K562 (cell line): ENCODE data around the gene CCDC85B. TPM values are rescaled to one million over a fixed set of nuclear protein-coding genes. Genes with fewer than 3 reads are reported as not detected.

Experiments
- ATF2 ChIP-seq: sonication (generic); formaldehyde crosslinking; IDR thresholded peaks from 2 replicates; pipeline ENCODE4 v1.8.1; 2022; ENCODE audit warnings: missing genetic modification reagents
- BCLAF1 ChIP-seq, 2 experiments: fragments of 450-650 bp in 1 of 2; IDR thresholded peaks; 2 replicates each; pipeline ENCODE4 v1.6.1; 2011 to 2017; ENCODE audit warnings: low read depth in 2 of 2, antibody characterized with exemption in 1 of 2, borderline replicate concordance in 1 of 2, low read length in 1 of 2, mild to moderate bottlenecking in 1 of 2, mixed read lengths in 1 of 2; ENCODE audit not compliant: control insufficient read depth in 1 of 2
- HDGF ChIP-seq: fragments of 450-650 bp; IDR thresholded peaks from 2 replicates; pipeline ENCODE4 v1.6.1; 2016
- HNRNPLL ChIP-seq: fragments of 200-400 bp; formaldehyde crosslinking; IDR thresholded peaks from 2 replicates; pipeline ENCODE4 v1.6.1; 2017; ENCODE audit warnings: low read length, low read depth, mild to moderate bottlenecking; ENCODE audit not compliant: poor library complexity, severe bottlenecking
- NFE2L1 ChIP-seq: fragments of 450-650 bp; IDR thresholded peaks from 2 replicates; pipeline ENCODE4 v1.6.1; 2016; ENCODE audit warnings: missing genetic modification characterization, low read depth, mild to moderate bottlenecking, missing compliant biosample characterization, moderate library complexity, borderline replicate concordance
- PPARD ChIP-seq: fragments of 250-450 bp; sonication (Bioruptor Pico); IDR thresholded peaks from 2 replicates; pipeline ENCODE4 v1.8.0; 2022; ENCODE audit warnings: inconsistent platforms, mild to moderate bottlenecking, moderate library complexity
- PTTG1 ChIP-seq: fragments of 450-650 bp; IDR thresholded peaks from 2 replicates; pipeline ENCODE4 v1.6.1; 2016; ENCODE audit warnings: low read depth, mild to moderate bottlenecking, missing genetic modification characterization, missing compliant biosample characterization
- SRSF3 ChIP-seq: fragments of 200-400 bp; formaldehyde crosslinking; IDR thresholded peaks from 2 replicates; pipeline ENCODE4 v1.6.1; 2016; ENCODE audit warnings: mild to moderate bottlenecking, low read length, moderate library complexity; ENCODE audit not compliant: insufficient read depth
- ZNF384 ChIP-seq: IDR thresholded peaks from 2 replicates; pipeline ENCODE4 v1.6.1; 2012; ENCODE audit warnings: low read depth, low read length, improper control_type of control experiment
- ZNF408 ChIP-seq: fragments of 250-450 bp; sonication (Bioruptor Pico); IDR thresholded peaks from 2 replicates; pipeline ENCODE4 v1.4.0; 2020; ENCODE audit warnings: low read depth, mild to moderate bottlenecking, moderate library complexity
- polyA plus RNA-seq, 8 experiments: library from polyadenylated mRNA; depleted of rRNA in 4 of 8; stranded (reverse) in 5 of 8; unstranded in 3 of 8; fragments of >200 nt; fragmentation: Nextera tagmentation in 2 of 8; fragmentation: Illumina TruSeq in 1 of 8; extraction: Ambion mirVana in 2 of 8; extraction: Trizol in 1 of 8; gene quantifications; 2 replicates each; pipeline versions ENCODE4 v1.2.1 to v1.2.3, GENCODE V29; 2011 to 2014; ENCODE audit warnings: inconsistent platforms in 1 of 8, missing spikeins in 1 of 8
- total RNA-seq, 7 experiments: library from RNA; depleted of rRNA in 6 of 7; stranded (reverse); fragments of >200 nt in 6 of 7; fragmentation: Illumina TruSeq in 2 of 7; extraction: Trizol in 2 of 7; gene quantifications; 2 replicates each; pipeline versions ENCODE4 v1.2.1 to v1.2.3, GENCODE V29; 2011 to 2021; ENCODE audit warnings: low replicate concordance in 1 of 7
- TF ChIP-seq, protein P1 (sequence below): fragments of 450-650 bp; formaldehyde crosslinking; IDR thresholded peaks from 2 replicates; pipeline ENCODE4 v1.4.0; 2020; ENCODE audit warnings: mild to moderate bottlenecking, moderate library complexity
- TF ChIP-seq, protein P2 (sequence below): fragments of 200-400 bp; formaldehyde crosslinking; IDR thresholded peaks from 2 replicates; pipeline ENCODE4 v1.6.1; 2017; ENCODE audit warnings: mild to moderate bottlenecking, low read depth, low read length, moderate library complexity
- TF ChIP-seq, protein P3 (sequence below): fragments of 450-650 bp; IDR thresholded peaks from 2 replicates; pipeline ENCODE4 v1.6.1; 2017; ENCODE audit warnings: antibody characterized with exemption, mild to moderate bottlenecking

CCDC85B gene
- total and polyA plus RNA-seq, 9 of the 15 experiments (the other 6 are each of a cell fraction or from before 2014, with no cell fraction given) = 0.14 to 138 (median 6.2) TPM

GRCh38 chr11:65900125-65900898 lies 9.8 kb downstream of the CCDC85B start, which contains the start of gene FOSL1 (continued):
- TF ChIP-seq PTTG1 (tag) = no peak
- no peak for TF ChIP-seq NFE2L1 (tag)
- TF ChIP-seq, protein P1, sequence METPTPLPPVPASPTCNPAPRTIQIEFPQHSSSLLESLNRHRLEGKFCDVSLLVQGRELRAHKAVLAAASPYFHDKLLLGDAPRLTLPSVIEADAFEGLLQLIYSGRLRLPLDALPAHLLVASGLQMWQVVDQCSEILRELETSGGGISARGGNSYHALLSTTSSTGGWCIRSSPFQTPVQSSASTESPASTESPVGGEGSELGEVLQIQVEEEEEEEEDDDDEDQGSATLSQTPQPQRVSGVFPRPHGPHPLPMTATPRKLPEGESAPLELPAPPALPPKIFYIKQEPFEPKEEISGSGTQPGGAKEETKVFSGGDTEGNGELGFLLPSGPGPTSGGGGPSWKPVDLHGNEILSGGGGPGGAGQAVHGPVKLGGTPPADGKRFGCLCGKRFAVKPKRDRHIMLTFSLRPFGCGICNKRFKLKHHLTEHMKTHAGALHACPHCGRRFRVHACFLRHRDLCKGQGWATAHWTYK (CRISPR knock-in tag) = no peak
- no peak for TF ChIP-seq HDGF
- peak; percentile 55; the same call in 1 of the 2 replicates for TF ChIP-seq ATF2 (CRISPR knock-in tag)
- TF ChIP-seq ZNF408 (CRISPR knock-in tag) = no peak
- TF ChIP-seq HNRNPLL = peak; percentile 62
- TF ChIP-seq BCLAF1 (IDR thresholded peaks at IDR 0.05; ENCODE audit: borderline replicate concordance in 1 of 2, control insufficient read depth in 1 of 2, low read depth in 2 of 2, low read length in 1 of 2) = peak in 1 of 2 experiments; percentile 61; a peak in 1 of 4 replicates
- TF ChIP-seq, protein P2, sequence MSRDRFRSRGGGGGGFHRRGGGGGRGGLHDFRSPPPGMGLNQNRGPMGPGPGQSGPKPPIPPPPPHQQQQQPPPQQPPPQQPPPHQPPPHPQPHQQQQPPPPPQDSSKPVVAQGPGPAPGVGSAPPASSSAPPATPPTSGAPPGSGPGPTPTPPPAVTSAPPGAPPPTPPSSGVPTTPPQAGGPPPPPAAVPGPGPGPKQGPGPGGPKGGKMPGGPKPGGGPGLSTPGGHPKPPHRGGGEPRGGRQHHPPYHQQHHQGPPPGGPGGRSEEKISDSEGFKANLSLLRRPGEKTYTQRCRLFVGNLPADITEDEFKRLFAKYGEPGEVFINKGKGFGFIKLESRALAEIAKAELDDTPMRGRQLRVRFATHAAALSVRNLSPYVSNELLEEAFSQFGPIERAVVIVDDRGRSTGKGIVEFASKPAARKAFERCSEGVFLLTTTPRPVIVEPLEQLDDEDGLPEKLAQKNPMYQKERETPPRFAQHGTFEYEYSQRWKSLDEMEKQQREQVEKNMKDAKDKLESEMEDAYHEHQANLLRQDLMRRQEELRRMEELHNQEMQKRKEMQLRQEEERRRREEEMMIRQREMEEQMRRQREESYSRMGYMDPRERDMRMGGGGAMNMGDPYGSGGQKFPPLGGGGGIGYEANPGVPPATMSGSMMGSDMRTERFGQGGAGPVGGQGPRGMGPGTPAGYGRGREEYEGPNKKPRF = no peak
- TF ChIP-seq PPARD = no peak
- peak; percentile 24; the same call in 1 of the 2 replicates for TF ChIP-seq ZNF384
- TF ChIP-seq, protein P3, sequence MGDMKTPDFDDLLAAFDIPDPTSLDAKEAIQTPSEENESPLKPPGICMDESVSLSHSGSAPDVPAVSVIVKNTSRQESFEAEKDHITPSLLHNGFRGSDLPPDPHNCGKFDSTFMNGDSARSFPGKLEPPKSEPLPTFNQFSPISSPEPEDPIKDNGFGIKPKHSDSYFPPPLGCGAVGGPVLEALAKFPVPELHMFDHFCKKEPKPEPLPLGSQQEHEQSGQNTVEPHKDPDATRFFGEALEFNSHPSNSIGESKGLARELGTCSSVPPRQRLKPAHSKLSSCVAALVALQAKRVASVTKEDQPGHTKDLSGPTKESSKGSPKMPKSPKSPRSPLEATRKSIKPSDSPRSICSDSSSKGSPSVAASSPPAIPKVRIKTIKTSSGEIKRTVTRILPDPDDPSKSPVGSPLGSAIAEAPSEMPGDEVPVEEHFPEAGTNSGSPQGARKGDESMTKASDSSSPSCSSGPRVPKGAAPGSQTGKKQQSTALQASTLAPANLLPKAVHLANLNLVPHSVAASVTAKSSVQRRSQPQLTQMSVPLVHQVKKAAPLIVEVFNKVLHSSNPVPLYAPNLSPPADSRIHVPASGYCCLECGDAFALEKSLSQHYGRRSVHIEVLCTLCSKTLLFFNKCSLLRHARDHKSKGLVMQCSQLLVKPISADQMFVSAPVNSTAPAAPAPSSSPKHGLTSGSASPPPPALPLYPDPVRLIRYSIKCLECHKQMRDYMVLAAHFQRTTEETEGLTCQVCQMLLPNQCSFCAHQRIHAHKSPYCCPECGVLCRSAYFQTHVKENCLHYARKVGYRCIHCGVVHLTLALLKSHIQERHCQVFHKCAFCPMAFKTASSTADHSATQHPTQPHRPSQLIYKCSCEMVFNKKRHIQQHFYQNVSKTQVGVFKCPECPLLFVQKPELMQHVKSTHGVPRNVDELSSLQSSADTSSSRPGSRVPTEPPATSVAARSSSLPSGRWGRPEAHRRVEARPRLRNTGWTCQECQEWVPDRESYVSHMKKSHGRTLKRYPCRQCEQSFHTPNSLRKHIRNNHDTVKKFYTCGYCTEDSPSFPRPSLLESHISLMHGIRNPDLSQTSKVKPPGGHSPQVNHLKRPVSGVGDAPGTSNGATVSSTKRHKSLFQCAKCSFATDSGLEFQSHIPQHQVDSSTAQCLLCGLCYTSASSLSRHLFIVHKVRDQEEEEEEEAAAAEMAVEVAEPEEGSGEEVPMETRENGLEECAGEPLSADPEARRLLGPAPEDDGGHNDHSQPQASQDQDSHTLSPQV = no peak
- TF ChIP-seq SRSF3 = no peak
